Mucosa of stomach (tissue), 1 donor: ENCODE data around the gene RNPEPL1.

Experiments used
- H3K27me3 ChIP-seq: one replicate; pipeline ENCODE4 v1.7.0; 2013; ENCODE audit warnings: mild to moderate bottlenecking, low read length; ENCODE audit not compliant: control insufficient read depth, insufficient read depth
- H3K36me3 ChIP-seq: one replicate; pipeline ENCODE4 v1.7.0; 2013; ENCODE audit warnings: low read length; ENCODE audit not compliant: control insufficient read depth, insufficient read depth
- H3K4me1 ChIP-seq: one replicate; pipeline ENCODE4 v1.7.0; 2013; ENCODE audit warnings: mild to moderate bottlenecking, low read length; ENCODE audit not compliant: control insufficient read depth, insufficient read depth
- H3K4me3 ChIP-seq: one replicate; pipeline ENCODE4 v1.7.0; 2013; ENCODE audit warnings: low read length
- H3K9ac ChIP-seq: one replicate; pipeline ENCODE4 v1.7.0; 2013; ENCODE audit warnings: mild to moderate bottlenecking, low read length, moderate library complexity
- H3K9me3 ChIP-seq: one replicate; pipeline ENCODE4 v1.7.0; 2013; ENCODE audit warnings: mild to moderate bottlenecking, low read length, moderate library complexity; ENCODE audit not compliant: control insufficient read depth
- donor health status: Pancreatic carcinoma.

RNPEPL1 gene

GRCh38 chr2:240569998-240570530 is 1.8 kb downstream of the RNPEPL1 start:
- no peaks in the 10 kb centered on the region for H3K9me3 ChIP-seq
- peaks cover 48% of the 10 kb centered on the region for H3K4me1 ChIP-seq
- peak overlapping the region; percentile 87 for H3K4me3 ChIP-seq
- H3K27me3 ChIP-seq = no peaks in the 10 kb centered on the region
- peaks cover 8% of the 10 kb centered on the region for H3K36me3 ChIP-seq
- H3K9ac ChIP-seq = peak overlapping the region; percentile 78

- no peaks in the 10 kb centered on the region for H3K27me3 ChIP-seq
- peak overlapping the region; percentile 34 for H3K9ac ChIP-seq
- peaks cover 42% of the 10 kb centered on the region for H3K4me1 ChIP-seq
- peaks cover 13% of the 10 kb centered on the region for H3K36me3 ChIP-seq
- H3K9me3 ChIP-seq = no peaks in the 10 kb centered on the region
- H3K4me3 ChIP-seq = no peak overlapping the region
These were observed 2.4 kb downstream of the RNPEPL1 start for GRCh38 chr2:240570531-240571313.

GRCh38 chr2:240571314-240571973 is 3.2 kb downstream of the RNPEPL1 start:
- Histone ChIP-seq H3K4me1 (peaks cover 36% of the 10 kb centered on the region), H3K9ac (peak overlapping the region; percentile 34), H3K4me3 (no peak overlapping the region), H3K36me3 (peaks cover 15% of the 10 kb centered on the region), H3K9me3 (no peaks in the 10 kb centered on the region), H3K27me3 (no peaks in the 10 kb centered on the region)

GRCh38 chr2:240572141-240573031 is 4.1 kb downstream of the RNPEPL1 start:
- H3K4me3 ChIP-seq = no peak overlapping the region
- no peak overlapping the region for H3K9ac ChIP-seq
- no peaks in the 10 kb centered on the region for H3K9me3 ChIP-seq
- H3K36me3 ChIP-seq = peaks cover 15% of the 10 kb centered on the region
- H3K4me1 ChIP-seq = peaks cover 28% of the 10 kb centered on the region
- no peaks in the 10 kb centered on the region for H3K27me3 ChIP-seq

GRCh38 chr2:240573071-240573515 is 4.8 kb downstream of the RNPEPL1 start:
- Histone ChIP-seq H3K9me3 (no peaks in the 10 kb centered on the region), H3K4me3 (no peak overlapping the region), H3K9ac (no peak overlapping the region), H3K4me1 (peaks cover 23% of the 10 kb centered on the region), H3K36me3 (peaks cover 15% of the 10 kb centered on the region), H3K27me3 (no peaks in the 10 kb centered on the region)

GRCh38 chr2:240573516-240574385 is 5.5 kb downstream of the RNPEPL1 start:
- no peak overlapping the region for H3K4me3 ChIP-seq
- H3K27me3 ChIP-seq = no peaks in the 10 kb centered on the region
- H3K9ac ChIP-seq = no peak overlapping the region
- H3K4me1 ChIP-seq = peaks cover 23% of the 10 kb centered on the region
- H3K36me3 ChIP-seq = peaks cover 15% of the 10 kb centered on the region
- no peaks in the 10 kb centered on the region for H3K9me3 ChIP-seq

GRCh38 chr2:240574386-240575100 is 6.3 kb downstream of the RNPEPL1 start:
- H3K36me3 ChIP-seq = peaks cover 15% of the 10 kb centered on the region
- no peaks in the 10 kb centered on the region for H3K9me3 ChIP-seq
- no peak overlapping the region for H3K9ac ChIP-seq
- peaks cover 23% of the 10 kb centered on the region for H3K4me1 ChIP-seq
- no peak overlapping the region for H3K4me3 ChIP-seq
- no peaks in the 10 kb centered on the region for H3K27me3 ChIP-seq

GRCh38 chr2:240575101-240575965 is 7.0 kb downstream of the RNPEPL1 start:
- no peaks in the 10 kb centered on the region for H3K27me3 ChIP-seq
- H3K4me1 ChIP-seq = peaks cover 23% of the 10 kb centered on the region
- no peaks in the 10 kb centered on the region for H3K9me3 ChIP-seq
- no peak overlapping the region for H3K4me3 ChIP-seq
- peaks cover 15% of the 10 kb centered on the region for H3K36me3 ChIP-seq
- no peak overlapping the region for H3K9ac ChIP-seq

- peaks cover 15% of the 10 kb centered on the region for H3K36me3 ChIP-seq
These were observed 7.8 kb downstream of the RNPEPL1 start for GRCh38 chr2:240576036-240576435.

More at GRCh38 chr2:240576036-240576435, 7.8 kb downstream of the RNPEPL1 start:
- H3K4me3 ChIP-seq = no peak overlapping the region
- no peaks in the 10 kb centered on the region for H3K27me3 ChIP-seq
- no peak overlapping the region for H3K9ac ChIP-seq
- H3K9me3 ChIP-seq = no peaks in the 10 kb centered on the region
- H3K4me1 ChIP-seq = peaks cover 19% of the 10 kb centered on the region
